ENCODE results near the gene METTL9. TPM values are rescaled to one million over a fixed set of nuclear protein-coding genes. Genes with fewer than 3 reads are reported as not detected.
"Not testable (repeated sequence)": the region's sequence is repeated elsewhere in the genome, so short reads cannot be mapped to it uniquely, and the experiment has no call there.

Gene METTL9
- total RNA-seq, 1 donor from 2014 or later, result 145 TPM

GRCh38 chr16:21573506-21573905 lies 25.9 kb upstream of the METTL9 start:
- not testable (repeated sequence) for H3K9me3 ChIP-seq (ENCODE audit: control insufficient read depth in 3 of 3, low read length in 3 of 3); H3K27me3 ChIP-seq (ENCODE audit: control insufficient read depth in 3 of 3, insufficient read depth in 3 of 3, low read length in 3 of 3); H3K4me3 ChIP-seq (ENCODE audit: low read length in 3 of 3); H3K9ac ChIP-seq (ENCODE audit: low read depth in 1 of 3, low read length in 3 of 3); H3K36me3 ChIP-seq (ENCODE audit: control insufficient read depth in 3 of 3, insufficient read depth in 3 of 3, low read length in 3 of 3); H3K4me1 ChIP-seq (ENCODE audit: control insufficient read depth in 3 of 3, insufficient read depth in 3 of 3, low read length in 3 of 3); H3K27ac ChIP-seq (ENCODE audit: low read depth, low read length)

- Histone ChIP-seq H3K4me3 (ENCODE audit: low read length in 3 of 3) (no peak overlapping the region), H3K27ac (ENCODE audit: low read depth, low read length) (no peak overlapping the region), H3K4me1 (ENCODE audit: control insufficient read depth in 3 of 3, insufficient read depth in 3 of 3, low read length in 3 of 3) (peaks cover 0 to 3% (median 0%) of the 10 kb centered on the region in 3 donors), H3K9me3 (ENCODE audit: control insufficient read depth in 3 of 3, low read length in 3 of 3) (no peaks in the 10 kb centered on the region), H3K36me3 (ENCODE audit: control insufficient read depth in 3 of 3, insufficient read depth in 3 of 3, low read length in 3 of 3) (no peaks in the 10 kb centered on the region), H3K9ac (ENCODE audit: low read depth in 1 of 3, low read length in 3 of 3) (no peak overlapping the region), H3K27me3 (ENCODE audit: control insufficient read depth in 3 of 3, insufficient read depth in 3 of 3, low read length in 3 of 3) (no peaks in the 10 kb centered on the region)
These were observed 25.0 kb upstream of the METTL9 start for GRCh38 chr16:21574372-21574771.

DNA sequence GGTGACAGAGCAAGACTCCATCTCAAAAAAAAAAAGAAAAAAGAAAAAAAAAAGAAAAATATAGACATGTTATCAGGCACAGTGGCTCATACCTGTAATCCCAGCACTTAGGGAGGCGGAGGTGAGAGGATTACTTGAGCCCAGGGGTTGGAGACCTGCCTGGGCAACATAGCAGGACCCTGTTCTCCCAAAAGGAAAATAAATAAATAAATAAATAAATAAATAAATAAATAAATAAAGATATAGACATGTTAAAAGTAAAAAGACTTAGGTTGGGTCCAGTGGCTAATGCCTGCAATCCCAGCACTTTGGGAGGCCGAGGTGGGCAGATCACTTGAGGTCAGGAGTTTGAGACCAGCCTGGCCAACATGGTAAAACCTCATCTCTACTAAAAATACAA lies 23.1 kb upstream of the METTL9 start:
- not testable (repeated sequence) for H3K27ac ChIP-seq (ENCODE audit: low read depth, low read length); H3K9ac ChIP-seq (ENCODE audit: low read depth in 1 of 3, low read length in 3 of 3); H3K4me1 ChIP-seq (ENCODE audit: control insufficient read depth in 3 of 3, insufficient read depth in 3 of 3, low read length in 3 of 3); H3K9me3 ChIP-seq (ENCODE audit: control insufficient read depth in 3 of 3, low read length in 3 of 3); H3K4me3 ChIP-seq (ENCODE audit: low read length in 3 of 3); H3K36me3 ChIP-seq (ENCODE audit: control insufficient read depth in 3 of 3, insufficient read depth in 3 of 3, low read length in 3 of 3); H3K27me3 ChIP-seq (ENCODE audit: control insufficient read depth in 3 of 3, insufficient read depth in 3 of 3, low read length in 3 of 3)

GRCh38 chr16:21577487-21577886 lies 21.9 kb upstream of the METTL9 start:
- not testable (repeated sequence) for H3K27me3 ChIP-seq (ENCODE audit: control insufficient read depth in 3 of 3, insufficient read depth in 3 of 3, low read length in 3 of 3); H3K4me3 ChIP-seq (ENCODE audit: low read length in 3 of 3); H3K9ac ChIP-seq (ENCODE audit: low read depth in 1 of 3, low read length in 3 of 3); H3K36me3 ChIP-seq (ENCODE audit: control insufficient read depth in 3 of 3, insufficient read depth in 3 of 3, low read length in 3 of 3); H3K4me1 ChIP-seq (ENCODE audit: control insufficient read depth in 3 of 3, insufficient read depth in 3 of 3, low read length in 3 of 3); H3K9me3 ChIP-seq (ENCODE audit: control insufficient read depth in 3 of 3, low read length in 3 of 3); H3K27ac ChIP-seq (ENCODE audit: low read depth, low read length)

GRCh38 chr16:21578311-21578710 lies 21.1 kb upstream of the METTL9 start:
- H3K4me3 ChIP-seq (ENCODE audit: low read length in 3 of 3); H3K36me3 ChIP-seq (ENCODE audit: control insufficient read depth in 3 of 3, insufficient read depth in 3 of 3, low read length in 3 of 3); H3K27ac ChIP-seq (ENCODE audit: low read depth, low read length); H3K9me3 ChIP-seq (ENCODE audit: control insufficient read depth in 3 of 3, low read length in 3 of 3); H3K4me1 ChIP-seq (ENCODE audit: control insufficient read depth in 3 of 3, insufficient read depth in 3 of 3, low read length in 3 of 3); H3K9ac ChIP-seq (ENCODE audit: low read depth in 1 of 3, low read length in 3 of 3); H3K27me3 ChIP-seq (ENCODE audit: control insufficient read depth in 3 of 3, insufficient read depth in 3 of 3, low read length in 3 of 3): not testable (repeated sequence)

DNA sequence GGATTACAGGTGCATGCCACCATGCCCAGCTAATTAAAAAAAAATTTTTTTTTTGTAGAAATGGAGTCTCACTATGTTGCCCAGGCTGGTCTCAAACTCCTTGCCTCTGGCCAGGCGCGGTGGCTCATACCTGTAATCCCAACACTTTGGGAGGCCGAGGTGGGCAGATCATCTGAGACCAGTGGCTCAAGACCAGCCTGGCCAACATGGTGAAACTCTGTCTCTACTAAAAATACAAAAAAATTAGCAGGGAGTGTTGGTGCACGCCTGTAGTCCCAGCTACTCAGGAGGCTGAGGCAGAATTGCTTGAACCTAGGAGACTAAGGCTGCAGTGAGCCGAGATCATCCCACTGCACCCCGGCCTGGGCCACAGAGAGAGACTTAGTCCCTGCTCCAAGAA lies 19.2 kb upstream of the METTL9 start:
- not testable (repeated sequence) for H3K27ac ChIP-seq (ENCODE audit: low read depth, low read length); H3K36me3 ChIP-seq (ENCODE audit: control insufficient read depth in 3 of 3, insufficient read depth in 3 of 3, low read length in 3 of 3); H3K9ac ChIP-seq (ENCODE audit: low read depth in 1 of 3, low read length in 3 of 3); H3K4me1 ChIP-seq (ENCODE audit: control insufficient read depth in 3 of 3, insufficient read depth in 3 of 3, low read length in 3 of 3); H3K27me3 ChIP-seq (ENCODE audit: control insufficient read depth in 3 of 3, insufficient read depth in 3 of 3, low read length in 3 of 3); H3K4me3 ChIP-seq (ENCODE audit: low read length in 3 of 3); H3K9me3 ChIP-seq (ENCODE audit: control insufficient read depth in 3 of 3, low read length in 3 of 3)

GRCh38 chr16:21580807-21581206 lies 18.6 kb upstream of the METTL9 start:
- peaks cover 0 to 3% (median 0%) of the 10 kb centered on the region in 3 donors for H3K4me1 ChIP-seq (ENCODE audit: control insufficient read depth in 3 of 3, insufficient read depth in 3 of 3, low read length in 3 of 3)
- no peak overlapping the region for H3K27ac ChIP-seq (ENCODE audit: low read depth, low read length)
- H3K4me3 ChIP-seq (ENCODE audit: low read length in 3 of 3), result no peak overlapping the region
- H3K36me3 ChIP-seq (ENCODE audit: control insufficient read depth in 3 of 3, insufficient read depth in 3 of 3, low read length in 3 of 3), result no peaks in the 10 kb centered on the region
- H3K9me3 ChIP-seq (ENCODE audit: control insufficient read depth in 3 of 3, low read length in 3 of 3), result no peaks in the 10 kb centered on the region
- H3K27me3 ChIP-seq (ENCODE audit: control insufficient read depth in 3 of 3, insufficient read depth in 3 of 3, low read length in 3 of 3), result no peaks in the 10 kb centered on the region
- H3K9ac ChIP-seq (ENCODE audit: low read depth in 1 of 3, low read length in 3 of 3), result no peak overlapping the region

- H3K4me3 ChIP-seq (ENCODE audit: low read length in 3 of 3), result no peak overlapping the region
- no peak overlapping the region for H3K9ac ChIP-seq (ENCODE audit: low read depth in 1 of 3, low read length in 3 of 3)
- H3K27ac ChIP-seq (ENCODE audit: low read depth, low read length), result no peak overlapping the region
These were observed 14.6 kb upstream of the METTL9 start for GRCh38 chr16:21584817-21585216.

DNA sequence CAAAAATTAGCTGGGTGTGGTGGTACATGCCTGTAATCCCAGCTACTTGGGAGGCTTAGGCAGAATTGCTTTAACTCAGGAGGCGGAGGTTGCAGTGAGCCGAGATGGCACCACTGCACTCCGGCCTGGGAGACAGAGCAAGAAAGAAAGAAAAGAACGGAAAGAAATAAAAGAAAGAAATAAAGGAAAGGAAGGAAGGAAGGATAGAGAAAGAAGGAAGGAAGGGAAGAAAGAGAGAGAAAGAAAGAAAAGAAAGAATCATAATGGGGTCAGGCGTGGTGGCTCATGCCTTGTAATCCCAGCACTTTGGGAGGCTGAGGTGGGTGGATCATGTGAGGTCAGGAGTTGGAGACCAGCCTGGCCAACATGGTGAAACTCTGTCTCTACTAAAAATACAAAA lies 10.8 kb upstream of the METTL9 start:
- H3K27ac ChIP-seq (ENCODE audit: low read depth, low read length); H3K9ac ChIP-seq (ENCODE audit: low read depth in 1 of 3, low read length in 3 of 3); H3K9me3 ChIP-seq (ENCODE audit: control insufficient read depth in 3 of 3, low read length in 3 of 3); H3K4me1 ChIP-seq (ENCODE audit: control insufficient read depth in 3 of 3, insufficient read depth in 3 of 3, low read length in 3 of 3); H3K4me3 ChIP-seq (ENCODE audit: low read length in 3 of 3); H3K27me3 ChIP-seq (ENCODE audit: control insufficient read depth in 3 of 3, insufficient read depth in 3 of 3, low read length in 3 of 3); H3K36me3 ChIP-seq (ENCODE audit: control insufficient read depth in 3 of 3, insufficient read depth in 3 of 3, low read length in 3 of 3): not testable (repeated sequence)

More at GRCh38 chr16:21584817-21585216, 14.6 kb upstream of the METTL9 start:
- H3K27me3 ChIP-seq (ENCODE audit: control insufficient read depth in 3 of 3, insufficient read depth in 3 of 3, low read length in 3 of 3), result no peaks in the 10 kb centered on the region
- no peaks in the 10 kb centered on the region for H3K9me3 ChIP-seq (ENCODE audit: control insufficient read depth in 3 of 3, low read length in 3 of 3)
- H3K36me3 ChIP-seq (ENCODE audit: control insufficient read depth in 3 of 3, insufficient read depth in 3 of 3, low read length in 3 of 3), result no peaks in the 10 kb centered on the region
- H3K4me1 ChIP-seq (ENCODE audit: control insufficient read depth in 3 of 3, insufficient read depth in 3 of 3, low read length in 3 of 3), result peaks cover 0 to 3% (median 0%) of the 10 kb centered on the region in 3 donors

DNA sequence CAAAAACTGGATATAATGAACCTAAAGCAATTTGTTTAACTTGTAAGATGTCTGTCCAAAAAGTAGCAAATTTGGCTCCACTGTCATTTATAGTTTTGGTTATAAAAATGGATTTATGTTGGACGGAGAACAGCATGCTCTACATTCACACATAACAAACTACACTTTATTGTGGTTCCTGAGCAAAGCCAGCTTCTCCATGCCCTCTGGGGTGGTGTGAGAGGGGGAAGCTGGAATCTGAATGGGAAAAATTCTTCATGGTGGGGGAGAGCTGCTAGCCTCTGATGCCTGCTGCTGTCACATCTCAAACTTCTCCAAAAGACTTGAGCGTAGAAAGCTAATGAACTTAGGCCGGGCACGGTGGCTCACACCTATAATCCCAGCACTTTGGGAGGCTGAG lies 9.8 kb upstream of the METTL9 start:
- Histone ChIP-seq H3K36me3 (ENCODE audit: control insufficient read depth in 3 of 3, insufficient read depth in 3 of 3, low read length in 3 of 3) (no peaks in the 10 kb centered on the region), H3K4me3 (ENCODE audit: low read length in 3 of 3) (no peak overlapping the region), H3K27ac (ENCODE audit: low read depth, low read length) (no peak overlapping the region), H3K4me1 (ENCODE audit: control insufficient read depth in 3 of 3, insufficient read depth in 3 of 3, low read length in 3 of 3) (no peaks in the 10 kb centered on the region), H3K9me3 (ENCODE audit: control insufficient read depth in 3 of 3, low read length in 3 of 3) (no peaks in the 10 kb centered on the region), H3K9ac (ENCODE audit: low read depth in 1 of 3, low read length in 3 of 3) (no peak overlapping the region), H3K27me3 (ENCODE audit: control insufficient read depth in 3 of 3, insufficient read depth in 3 of 3, low read length in 3 of 3) (no peaks in the 10 kb centered on the region)

DNA sequence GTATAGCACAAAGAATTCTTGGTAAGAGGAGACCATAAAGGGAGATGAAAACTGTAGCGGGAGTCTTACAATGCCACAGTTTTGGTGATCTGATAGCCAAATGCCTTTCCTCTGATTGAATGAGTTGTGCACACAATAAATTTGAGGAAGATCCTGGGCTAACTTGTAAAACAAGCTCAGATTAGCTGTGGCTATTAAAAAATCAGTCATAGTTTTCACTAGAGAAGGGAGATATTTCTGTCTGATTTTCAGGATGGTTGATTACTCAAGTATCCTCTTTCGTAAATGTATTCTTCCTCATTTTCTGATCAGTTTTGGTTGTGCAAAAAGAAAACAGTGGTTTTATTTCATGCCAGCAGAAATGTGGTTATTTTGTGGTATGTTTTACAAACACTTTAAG lies 9.1 kb upstream of the METTL9 start:
- Histone ChIP-seq H3K27me3 (ENCODE audit: control insufficient read depth in 3 of 3, insufficient read depth in 3 of 3, low read length in 3 of 3) (no peaks in the 10 kb centered on the region), H3K9ac (ENCODE audit: low read depth in 1 of 3, low read length in 3 of 3) (no peak overlapping the region), H3K27ac (ENCODE audit: low read depth, low read length) (no peak overlapping the region), H3K36me3 (ENCODE audit: control insufficient read depth in 3 of 3, insufficient read depth in 3 of 3, low read length in 3 of 3) (no peaks in the 10 kb centered on the region), H3K4me3 (ENCODE audit: low read length in 3 of 3) (no peak overlapping the region), H3K4me1 (ENCODE audit: control insufficient read depth in 3 of 3, insufficient read depth in 3 of 3, low read length in 3 of 3) (no peaks in the 10 kb centered on the region), H3K9me3 (ENCODE audit: control insufficient read depth in 3 of 3, low read length in 3 of 3) (no peaks in the 10 kb centered on the region)

All from skeletal muscle tissue (tissue), 4 donors.